ENCODE data around the gene POLR3H. TPM values are rescaled to one million over a fixed set of nuclear protein-coding genes. Genes with fewer than 3 reads are reported as not detected.

POLR3H gene
- total and polyA plus RNA-seq, 2 of the 4 experiments (the other 2 are of a cell fraction), result 37.8 to 67.8 TPM

DNA sequence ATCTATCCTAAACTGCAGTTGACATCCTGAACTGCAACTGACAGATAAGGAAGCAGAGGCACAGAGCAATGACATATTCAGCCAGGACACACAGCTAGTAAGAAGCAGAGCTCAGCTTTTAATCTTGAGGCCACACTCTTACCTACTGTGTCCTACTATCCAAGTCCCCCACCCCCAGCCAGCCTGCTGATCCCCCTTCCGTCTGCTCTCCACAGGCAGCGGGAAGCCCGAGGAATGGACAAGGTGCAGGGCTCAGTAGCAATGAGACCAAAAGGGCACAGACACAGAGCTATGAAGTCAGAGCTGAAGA, 4.3 kb downstream of the POLR3H start:
- no peak overlapping the region for H4K5ac ChIP-seq (ENCODE audit: low read depth, low read length)
- 90% methylated on average over 2 of the region's 3 CpGs; no CpG with 5 or more reads in 1 of the 2 experiments for WGBS, 2 experiments (ENCODE audit: extremely low coverage in 2 of 2, insufficient read length in 1 of 2)
- no peak overlapping the region for H3K4ac ChIP-seq (ENCODE audit: low read depth, low read length)
- no peak overlapping the region for H3K9ac ChIP-seq (ENCODE audit: low read depth, low read length)
- H3K27ac ChIP-seq (ENCODE audit: insufficient read depth, low read length), result no peak overlapping the region
- H3K18ac ChIP-seq (ENCODE audit: low read depth, low read length), result no peak overlapping the region
- H2AK5ac ChIP-seq (ENCODE audit: low read depth, low read length), result no peak overlapping the region
- H3K14ac ChIP-seq (replicated peaks; ENCODE audit: low read depth, low read length), result no peak overlapping the region
- no peak overlapping the region for H4K91ac ChIP-seq (ENCODE audit: insufficient read depth, low read depth, low read length)
- dilution Hi-C loops (cut with HindIII; ENCODE audit: low sequenced_read_pairs, unreplicated experiment), result no loop called here
- ATAC-seq (ENCODE audit: low read depth) (no peak), DNase-seq (no peak)
- ChIA-PET CTCF (no interaction called here), POLR2A (ENCODE audit: unreplicated experiment) (no interaction called here)
- peaks cover 53% of the 10 kb centered on the region for H4K20me1 ChIP-seq (ENCODE audit: insufficient read depth, low read length)
- H3K36me3 ChIP-seq (ENCODE audit: control insufficient read depth, insufficient read depth, low read length), result peaks cover 24% of the 10 kb centered on the region
- H3K79me1 ChIP-seq (ENCODE audit: low read depth in 1 of 2, low read length in 2 of 2), result peaks cover 8 to 66% of the 10 kb centered on the region in 2 experiments
- TF ChIP-seq SMC3 (IDR thresholded peaks at IDR 0.05; ENCODE audit: low read depth, low read length) (no peak), RCOR1 (IDR thresholded peaks at IDR 0.05; ENCODE audit: insufficient replicate concordance, low read length) (no peak), CHD1 (IDR thresholded peaks at IDR 0.05; ENCODE audit: low read depth, low read length) (no peak), MAZ (IDR thresholded peaks at IDR 0.05; ENCODE audit: borderline replicate concordance, low read depth, low read length) (no peak), RAD21 (IDR thresholded peaks at IDR 0.05; ENCODE audit: low read length) (no peak), MAFK (IDR thresholded peaks at IDR 0.05; ENCODE audit: low read depth, low read length) (no peak), CEBPB (IDR thresholded peaks at IDR 0.05; ENCODE audit: low read depth, low read length) (no peak), FOS (IDR thresholded peaks at IDR 0.05; ENCODE audit: low read depth, low read length) (no peak), MXI1 (IDR thresholded peaks at IDR 0.05; ENCODE audit: borderline replicate concordance, low read depth, low read length) (no peak)
- TF ChIP-seq, protein P1, sequence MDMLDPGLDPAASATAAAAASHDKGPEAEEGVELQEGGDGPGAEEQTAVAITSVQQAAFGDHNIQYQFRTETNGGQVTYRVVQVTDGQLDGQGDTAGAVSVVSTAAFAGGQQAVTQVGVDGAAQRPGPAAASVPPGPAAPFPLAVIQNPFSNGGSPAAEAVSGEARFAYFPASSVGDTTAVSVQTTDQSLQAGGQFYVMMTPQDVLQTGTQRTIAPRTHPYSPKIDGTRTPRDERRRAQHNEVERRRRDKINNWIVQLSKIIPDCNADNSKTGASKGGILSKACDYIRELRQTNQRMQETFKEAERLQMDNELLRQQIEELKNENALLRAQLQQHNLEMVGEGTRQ (IDR thresholded peaks at IDR 0.05; ENCODE audit: low read depth, low read length), result no peak
- H3K23ac ChIP-seq (ENCODE audit: low read depth, low read length), result no peak overlapping the region
- no peak overlapping the region for H2AFZ ChIP-seq (replicated peaks; ENCODE audit: low read length, poor library complexity)
- H4K8ac ChIP-seq (ENCODE audit: low read depth in 2 of 2, low read length in 2 of 2), result no peak overlapping the region
- H3K4me3 ChIP-seq (ENCODE audit: insufficient read depth, low read depth, low read length), result no peak overlapping the region
- no peak overlapping the region for H2BK15ac ChIP-seq (ENCODE audit: low read depth, low read length)
- H3K4me2 ChIP-seq (ENCODE audit: low read depth, low read length), result no peak overlapping the region
- no peak overlapping the region for H2BK120ac ChIP-seq (ENCODE audit: low read depth, low read length)
- no peak overlapping the region for H3K56ac ChIP-seq (ENCODE audit: extremely low read depth, insufficient read depth, low read length)
- no peak overlapping the region for H2BK20ac ChIP-seq (ENCODE audit: low read depth, low read length)
- no peaks in the 10 kb centered on the region for H3K9me3 ChIP-seq (ENCODE audit: control insufficient read depth, insufficient read depth, low read length)
- peaks cover 11% of the 10 kb centered on the region for H3K4me1 ChIP-seq (ENCODE audit: control insufficient read depth, insufficient read depth, low read length)
- in situ Hi-C loops (cut with MboI; ENCODE audit: low sequenced_read_pairs), result no loop called here
- H2AK9ac ChIP-seq (replicated peaks; ENCODE audit: low read depth, low read length, poor library complexity), result no peak overlapping the region
- no peak overlapping the region for H2BK5ac ChIP-seq (ENCODE audit: low read depth, low read length, poor library complexity, severe bottlenecking)
- intact Hi-C loops (cut with micrococcal nuclease), result no loop called here
- H3K27me3 ChIP-seq (ENCODE audit: control insufficient read depth, insufficient read depth, low read length), result no peaks in the 10 kb centered on the region
- peaks cover 24% of the 10 kb centered on the region for H3K9me1 ChIP-seq (ENCODE audit: insufficient read depth, low read length)
- BruUV-seq (replicated peaks), result no TSS peak
